HEK293 (cell line): ENCODE measurements around the gene GRIK4.

Experiments used
- CTCF ChIA-PET: fragments of 350-600 bp; formaldehyde crosslinking; extraction: SDS; loops from one replicate; lab custom pipeline; 2021; ENCODE audit warnings: antibody characterized with exemption; lab: Yijun Ruan, JAX
- POLR2A ChIA-PET: fragments of 300-600 bp; formaldehyde crosslinking; extraction: SDS; loops from one replicate; lab custom pipeline; 2020; ENCODE audit warnings: antibody characterized with exemption, inconsistent platforms; lab: Yijun Ruan, JAX
- H3K27ac ChIP-seq: fragments of 200-500 bp; sonication (Bioruptor generic); 2 replicates; pipeline ENCODE4 v1.5.1; 2014; ENCODE audit warnings: low read depth, low read length, control low read depth, inconsistent platforms; ENCODE audit errors: extremely low read depth
- H3K36me3 ChIP-seq, 2 experiments: fragments of 200-500 bp in 1 of 2; sonication (Bioruptor generic) in 1 of 2; 1 replicate in 1 of 2; 2 replicates in 1 of 2; pipeline ENCODE4 v1.5.1; 2014 to 2017; ENCODE audit warnings: inconsistent platforms in 2 of 2, low read length in 2 of 2; ENCODE audit not compliant: control insufficient read depth in 2 of 2, insufficient read depth in 1 of 2
- H3K4me1 ChIP-seq: fragments of 200-500 bp; sonication (Bioruptor generic); 2 replicates; pipeline ENCODE4 v1.5.1; 2014; ENCODE audit warnings: mild to moderate bottlenecking, low read length, inconsistent platforms; ENCODE audit not compliant: control insufficient read depth, insufficient read depth
- H3K4me3 ChIP-seq: 2 replicates; pipeline ENCODE4 v1.5.1; 2011; ENCODE audit warnings: low read depth, mild to moderate bottlenecking, control low read depth, low read length, moderate library complexity
- H3K9me3 ChIP-seq: fragments of 200-500 bp; sonication (Bioruptor generic); 2 replicates; pipeline ENCODE4 v1.5.1; 2014; ENCODE audit warnings: low read depth, low read length, inconsistent platforms; ENCODE audit not compliant: control insufficient read depth, insufficient read depth
- HOXD13 ChIP-seq: sonication (generic); formaldehyde crosslinking; IDR thresholded peaks from 2 replicates; pipeline ENCODE4 v1.8.0; 2022; ENCODE audit warnings: missing genetic modification reagents, borderline replicate concordance
- KLF10 ChIP-seq: fragments of 450-650 bp; IDR thresholded peaks from 2 replicates; pipeline ENCODE4 v1.5.1; 2018; ENCODE audit warnings: missing biosample characterization, mild to moderate bottlenecking, missing genetic modification characterization
- KLF9 ChIP-seq: fragments of 450-650 bp; formaldehyde crosslinking; IDR thresholded peaks from 2 replicates; pipeline ENCODE4 v1.5.1; 2016; ENCODE audit warnings: missing biosample characterization, missing genetic modification characterization, low read depth
- MZF1 ChIP-seq: fragments of 450-650 bp; formaldehyde crosslinking; IDR thresholded peaks from 2 replicates; pipeline ENCODE4 v1.5.1; 2017; ENCODE audit warnings: missing biosample characterization, missing genetic modification characterization, borderline replicate concordance
- SP3 ChIP-seq: fragments of 450-650 bp; formaldehyde crosslinking; IDR thresholded peaks from 2 replicates; pipeline ENCODE4 v1.5.1; 2016; ENCODE audit warnings: missing biosample characterization, missing genetic modification characterization
- TCF7L2 ChIP-seq: IDR thresholded peaks from 2 replicates; pipeline ENCODE4 v1.6.1; 2011; ENCODE audit warnings: low read depth, mild to moderate bottlenecking, inconsistent platforms, low read length, moderate library complexity, borderline replicate concordance
- ZFP3 ChIP-seq: fragments of 450-650 bp; formaldehyde crosslinking; IDR thresholded peaks from 2 replicates; pipeline ENCODE4 v1.5.1; 2016; ENCODE audit warnings: low read depth, missing biosample characterization, missing genetic modification characterization
- ZNF423 ChIP-seq: fragments of 450-650 bp; formaldehyde crosslinking; IDR thresholded peaks from 2 replicates; pipeline ENCODE4 v1.5.1; 2016; ENCODE audit warnings: missing biosample characterization, missing genetic modification characterization
- ZNF610 ChIP-seq: fragments of 450-650 bp; formaldehyde crosslinking; IDR thresholded peaks from 2 replicates; pipeline ENCODE4 v1.5.1; 2016; ENCODE audit warnings: missing biosample characterization, missing genetic modification characterization, borderline replicate concordance
- ZNF621 ChIP-seq: fragments of 450-650 bp; formaldehyde crosslinking; IDR thresholded peaks from 2 replicates; pipeline ENCODE4 v1.5.1; 2017; ENCODE audit warnings: missing biosample characterization, missing genetic modification characterization
- ZNF768 ChIP-seq: fragments of 450-650 bp; formaldehyde crosslinking; IDR thresholded peaks from 2 replicates; pipeline ENCODE4 v1.5.1; 2018; ENCODE audit warnings: missing biosample characterization, mild to moderate bottlenecking, missing genetic modification characterization
- ZNF785 ChIP-seq: fragments of 450-650 bp; formaldehyde crosslinking; IDR thresholded peaks from 2 replicates; pipeline ENCODE4 v1.5.1; 2016; ENCODE audit warnings: missing biosample characterization, missing genetic modification characterization
- TF ChIP-seq, protein P1 (sequence below): fragments of 450-650 bp; formaldehyde crosslinking; conservative IDR thresholded peaks from 2 replicates; pipeline ENCODE4 v1.5.1; 2016; ENCODE audit warnings: low read depth, missing biosample characterization, missing genetic modification characterization
- TF ChIP-seq, protein P2 (sequence below): fragments of 450-650 bp; formaldehyde crosslinking; IDR thresholded peaks from 2 replicates; pipeline ENCODE4 v1.5.1; 2016; ENCODE audit warnings: missing biosample characterization, missing genetic modification characterization
- TF ChIP-seq, protein P3 (sequence below): fragments of 450-650 bp; formaldehyde crosslinking; IDR thresholded peaks from 2 replicates; pipeline ENCODE4 v1.5.1; 2017; ENCODE audit warnings: missing biosample characterization, mild to moderate bottlenecking, missing genetic modification characterization, moderate library complexity
- TF ChIP-seq, protein P4 (sequence below): fragments of 450-650 bp; formaldehyde crosslinking; IDR thresholded peaks from 2 replicates; pipeline ENCODE4 v1.5.1; 2017; ENCODE audit warnings: missing biosample characterization, missing genetic modification characterization
- TF ChIP-seq, protein P5 (sequence below): fragments of 450-650 bp; formaldehyde crosslinking; IDR thresholded peaks from 2 replicates; pipeline ENCODE4 v1.5.1; 2016; ENCODE audit warnings: missing biosample characterization, missing genetic modification characterization
- TF ChIP-seq, protein P6 (sequence below): fragments of 450-650 bp; formaldehyde crosslinking; IDR thresholded peaks from 2 replicates; pipeline ENCODE4 v1.5.1; 2016; ENCODE audit warnings: missing biosample characterization, missing genetic modification characterization

Gene GRIK4

DNA sequence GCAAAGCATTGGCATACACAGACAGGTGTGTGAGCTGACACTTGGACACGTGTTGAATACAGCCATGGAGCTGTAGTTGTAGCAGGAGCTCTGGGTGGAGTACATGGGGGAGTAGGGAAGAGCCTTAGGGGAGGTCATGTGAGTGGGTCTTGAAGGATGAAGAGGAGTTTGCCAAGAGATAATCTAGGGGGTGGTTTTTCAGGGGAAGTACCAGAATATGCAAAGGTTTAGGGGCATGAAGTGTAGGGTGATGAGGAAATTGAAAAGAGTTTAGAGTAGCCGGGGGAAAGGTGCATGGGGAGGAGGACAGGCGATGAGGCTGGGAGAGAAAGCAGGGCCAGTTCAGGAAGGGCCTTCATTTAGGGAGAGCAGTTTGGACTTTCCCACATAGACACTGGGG is 74.5 kb downstream of the GRIK4 start:
- Histone ChIP-seq H3K36me3 (no peaks in the 10 kb centered on the region), H3K9me3 (no peaks in the 10 kb centered on the region), H3K4me1 (no peaks in the 10 kb centered on the region), H3K27ac (no peak overlapping the region), H3K4me3 (no peak overlapping the region)
- TF ChIP-seq, protein P1, sequence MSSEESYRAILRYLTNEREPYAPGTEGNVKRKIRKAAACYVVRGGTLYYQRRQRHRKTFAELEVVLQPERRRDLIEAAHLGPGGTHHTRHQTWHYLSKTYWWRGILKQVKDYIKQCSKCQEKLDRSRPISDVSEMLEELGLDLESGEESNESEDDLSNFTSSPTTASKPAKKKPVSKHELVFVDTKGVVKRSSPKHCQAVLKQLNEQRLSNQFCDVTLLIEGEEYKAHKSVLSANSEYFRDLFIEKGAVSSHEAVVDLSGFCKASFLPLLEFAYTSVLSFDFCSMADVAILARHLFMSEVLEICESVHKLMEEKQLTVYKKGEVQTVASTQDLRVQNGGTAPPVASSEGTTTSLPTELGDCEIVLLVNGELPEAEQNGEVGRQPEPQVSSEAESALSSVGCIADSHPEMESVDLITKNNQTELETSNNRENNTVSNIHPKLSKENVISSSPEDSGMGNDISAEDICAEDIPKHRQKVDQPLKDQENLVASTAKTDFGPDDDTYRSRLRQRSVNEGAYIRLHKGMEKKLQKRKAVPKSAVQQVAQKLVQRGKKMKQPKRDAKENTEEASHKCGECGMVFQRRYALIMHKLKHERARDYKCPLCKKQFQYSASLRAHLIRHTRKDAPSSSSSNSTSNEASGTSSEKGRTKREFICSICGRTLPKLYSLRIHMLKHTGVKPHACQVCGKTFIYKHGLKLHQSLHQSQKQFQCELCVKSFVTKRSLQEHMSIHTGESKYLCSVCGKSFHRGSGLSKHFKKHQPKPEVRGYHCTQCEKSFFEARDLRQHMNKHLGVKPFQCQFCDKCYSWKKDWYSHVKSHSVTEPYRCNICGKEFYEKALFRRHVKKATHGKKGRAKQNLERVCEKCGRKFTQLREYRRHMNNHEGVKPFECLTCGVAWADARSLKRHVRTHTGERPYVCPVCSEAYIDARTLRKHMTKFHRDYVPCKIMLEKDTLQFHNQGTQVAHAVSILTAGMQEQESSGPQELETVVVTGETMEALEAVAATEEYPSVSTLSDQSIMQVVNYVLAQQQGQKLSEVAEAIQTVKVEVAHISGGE (tag by site-specific recombination): no peak
- TF ChIP-seq ZFP3 (tag by site-specific recombination): peak; percentile 79
- ChIA-PET POLR2A (no interaction called here), CTCF (no interaction called here)

DNA sequence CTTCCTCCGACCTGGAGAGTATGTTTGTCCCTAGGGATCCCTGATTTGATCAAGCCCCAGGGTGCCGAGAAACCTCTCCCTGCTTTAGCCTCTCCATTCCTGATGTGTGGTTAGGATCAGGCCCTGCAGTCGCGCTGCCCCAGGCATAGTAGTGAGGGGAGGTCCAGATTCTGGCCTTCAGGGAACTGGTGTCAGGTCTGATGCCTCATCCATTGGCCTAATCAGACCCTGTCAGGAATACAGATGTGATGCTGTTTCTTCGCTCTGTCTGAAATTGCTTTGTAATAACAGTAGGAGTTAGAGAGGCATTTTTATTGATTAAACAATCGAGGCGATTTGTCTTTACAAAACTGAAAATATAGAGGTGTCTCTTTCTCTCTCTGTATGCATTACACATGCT is 75.2 kb downstream of the GRIK4 start:
- TF ChIP-seq, protein P2, sequence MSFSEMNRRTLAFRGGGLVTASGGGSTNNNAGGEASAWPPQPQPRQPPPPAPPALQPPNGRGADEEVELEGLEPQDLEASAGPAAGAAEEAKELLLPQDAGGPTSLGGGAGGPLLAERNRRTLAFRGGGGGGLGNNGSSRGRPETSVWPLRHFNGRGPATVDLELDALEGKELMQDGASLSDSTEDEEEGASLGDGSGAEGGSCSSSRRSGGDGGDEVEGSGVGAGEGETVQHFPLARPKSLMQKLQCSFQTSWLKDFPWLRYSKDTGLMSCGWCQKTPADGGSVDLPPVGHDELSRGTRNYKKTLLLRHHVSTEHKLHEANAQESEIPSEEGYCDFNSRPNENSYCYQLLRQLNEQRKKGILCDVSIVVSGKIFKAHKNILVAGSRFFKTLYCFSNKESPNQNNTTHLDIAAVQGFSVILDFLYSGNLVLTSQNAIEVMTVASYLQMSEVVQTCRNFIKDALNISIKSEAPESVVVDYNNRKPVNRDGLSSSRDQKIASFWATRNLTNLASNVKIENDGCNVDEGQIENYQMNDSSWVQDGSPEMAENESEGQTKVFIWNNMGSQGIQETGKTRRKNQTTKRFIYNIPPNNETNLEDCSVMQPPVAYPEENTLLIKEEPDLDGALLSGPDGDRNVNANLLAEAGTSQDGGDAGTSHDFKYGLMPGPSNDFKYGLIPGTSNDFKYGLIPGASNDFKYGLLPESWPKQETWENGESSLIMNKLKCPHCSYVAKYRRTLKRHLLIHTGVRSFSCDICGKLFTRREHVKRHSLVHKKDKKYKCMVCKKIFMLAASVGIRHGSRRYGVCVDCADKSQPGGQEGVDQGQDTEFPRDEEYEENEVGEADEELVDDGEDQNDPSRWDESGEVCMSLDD (tag by site-specific recombination): no peak
- no peak for TF ChIP-seq KLF9
- TF ChIP-seq ZNF610 (tag by site-specific recombination): no peak
- TF ChIP-seq KLF10: no peak
- no peak for TF ChIP-seq ZNF768 (tag by site-specific recombination)
- TF ChIP-seq TCF7L2: no peak
- no peak for TF ChIP-seq SP3 (tag by site-specific recombination)
- no peak for TF ChIP-seq ZNF423 (tag by site-specific recombination)
- TF ChIP-seq HOXD13 (CRISPR knock-in tag): no peak
- TF ChIP-seq, protein P3, sequence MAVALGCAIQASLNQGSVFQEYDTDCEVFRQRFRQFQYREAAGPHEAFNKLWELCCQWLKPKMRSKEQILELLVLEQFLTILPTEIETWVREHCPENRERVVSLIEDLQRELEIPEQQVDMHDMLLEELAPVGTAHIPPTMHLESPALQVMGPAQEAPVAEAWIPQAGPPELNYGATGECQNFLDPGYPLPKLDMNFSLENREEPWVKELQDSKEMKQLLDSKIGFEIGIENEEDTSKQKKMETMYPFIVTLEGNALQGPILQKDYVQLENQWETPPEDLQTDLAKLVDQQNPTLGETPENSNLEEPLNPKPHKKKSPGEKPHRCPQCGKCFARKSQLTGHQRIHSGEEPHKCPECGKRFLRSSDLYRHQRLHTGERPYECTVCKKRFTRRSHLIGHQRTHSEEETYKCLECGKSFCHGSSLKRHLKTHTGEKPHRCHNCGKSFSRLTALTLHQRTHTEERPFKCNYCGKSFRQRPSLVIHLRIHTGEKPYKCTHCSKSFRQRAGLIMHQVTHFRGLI (tag by site-specific recombination): no peak
- TF ChIP-seq MZF1 (tag by site-specific recombination): no peak
- TF ChIP-seq, protein P4, sequence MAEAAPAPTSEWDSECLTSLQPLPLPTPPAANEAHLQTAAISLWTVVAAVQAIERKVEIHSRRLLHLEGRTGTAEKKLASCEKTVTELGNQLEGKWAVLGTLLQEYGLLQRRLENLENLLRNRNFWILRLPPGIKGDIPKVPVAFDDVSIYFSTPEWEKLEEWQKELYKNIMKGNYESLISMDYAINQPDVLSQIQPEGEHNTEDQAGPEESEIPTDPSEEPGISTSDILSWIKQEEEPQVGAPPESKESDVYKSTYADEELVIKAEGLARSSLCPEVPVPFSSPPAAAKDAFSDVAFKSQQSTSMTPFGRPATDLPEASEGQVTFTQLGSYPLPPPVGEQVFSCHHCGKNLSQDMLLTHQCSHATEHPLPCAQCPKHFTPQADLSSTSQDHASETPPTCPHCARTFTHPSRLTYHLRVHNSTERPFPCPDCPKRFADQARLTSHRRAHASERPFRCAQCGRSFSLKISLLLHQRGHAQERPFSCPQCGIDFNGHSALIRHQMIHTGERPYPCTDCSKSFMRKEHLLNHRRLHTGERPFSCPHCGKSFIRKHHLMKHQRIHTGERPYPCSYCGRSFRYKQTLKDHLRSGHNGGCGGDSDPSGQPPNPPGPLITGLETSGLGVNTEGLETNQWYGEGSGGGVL (tag by site-specific recombination): no peak
- TF ChIP-seq ZNF621 (tag by site-specific recombination): no peak
- TF ChIP-seq ZNF785 (tag by site-specific recombination): no peak
- TF ChIP-seq, protein P5, sequence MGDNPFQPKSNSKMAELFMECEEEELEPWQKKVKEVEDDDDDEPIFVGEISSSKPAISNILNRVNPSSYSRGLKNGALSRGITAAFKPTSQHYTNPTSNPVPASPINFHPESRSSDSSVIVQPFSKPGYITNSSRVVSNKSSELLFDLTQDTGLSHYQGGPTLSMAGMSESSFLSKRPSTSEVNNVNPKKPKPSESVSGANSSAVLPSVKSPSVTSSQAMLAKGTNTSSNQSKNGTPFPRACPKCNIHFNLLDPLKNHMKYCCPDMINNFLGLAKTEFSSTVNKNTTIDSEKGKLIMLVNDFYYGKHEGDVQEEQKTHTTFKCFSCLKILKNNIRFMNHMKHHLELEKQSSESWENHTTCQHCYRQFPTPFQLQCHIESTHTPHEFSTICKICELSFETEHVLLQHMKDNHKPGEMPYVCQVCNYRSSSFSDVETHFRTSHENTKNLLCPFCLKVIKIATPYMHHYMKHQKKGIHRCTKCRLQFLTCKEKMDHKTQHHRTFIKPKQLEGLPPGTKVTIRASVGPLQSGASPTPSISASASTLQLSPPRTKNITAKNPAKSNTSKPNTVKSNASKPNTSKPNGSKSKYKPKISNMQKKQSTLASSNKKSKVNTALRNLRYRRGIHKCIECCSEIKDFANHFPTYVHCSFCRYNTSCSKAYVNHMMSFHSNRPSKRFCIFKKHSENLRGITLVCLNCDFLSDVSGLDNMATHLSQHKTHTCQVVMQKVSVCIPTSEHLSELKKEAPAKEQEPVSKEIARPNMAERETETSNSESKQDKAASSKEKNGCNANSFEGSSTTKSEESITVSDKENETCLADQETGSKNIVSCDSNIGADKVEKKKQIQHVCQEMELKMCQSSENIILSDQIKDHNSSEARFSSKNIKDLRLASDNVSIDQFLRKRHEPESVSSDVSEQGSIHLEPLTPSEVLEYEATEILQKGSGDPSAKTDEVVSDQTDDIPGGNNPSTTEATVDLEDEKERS: no peak
- TF ChIP-seq, protein P6, sequence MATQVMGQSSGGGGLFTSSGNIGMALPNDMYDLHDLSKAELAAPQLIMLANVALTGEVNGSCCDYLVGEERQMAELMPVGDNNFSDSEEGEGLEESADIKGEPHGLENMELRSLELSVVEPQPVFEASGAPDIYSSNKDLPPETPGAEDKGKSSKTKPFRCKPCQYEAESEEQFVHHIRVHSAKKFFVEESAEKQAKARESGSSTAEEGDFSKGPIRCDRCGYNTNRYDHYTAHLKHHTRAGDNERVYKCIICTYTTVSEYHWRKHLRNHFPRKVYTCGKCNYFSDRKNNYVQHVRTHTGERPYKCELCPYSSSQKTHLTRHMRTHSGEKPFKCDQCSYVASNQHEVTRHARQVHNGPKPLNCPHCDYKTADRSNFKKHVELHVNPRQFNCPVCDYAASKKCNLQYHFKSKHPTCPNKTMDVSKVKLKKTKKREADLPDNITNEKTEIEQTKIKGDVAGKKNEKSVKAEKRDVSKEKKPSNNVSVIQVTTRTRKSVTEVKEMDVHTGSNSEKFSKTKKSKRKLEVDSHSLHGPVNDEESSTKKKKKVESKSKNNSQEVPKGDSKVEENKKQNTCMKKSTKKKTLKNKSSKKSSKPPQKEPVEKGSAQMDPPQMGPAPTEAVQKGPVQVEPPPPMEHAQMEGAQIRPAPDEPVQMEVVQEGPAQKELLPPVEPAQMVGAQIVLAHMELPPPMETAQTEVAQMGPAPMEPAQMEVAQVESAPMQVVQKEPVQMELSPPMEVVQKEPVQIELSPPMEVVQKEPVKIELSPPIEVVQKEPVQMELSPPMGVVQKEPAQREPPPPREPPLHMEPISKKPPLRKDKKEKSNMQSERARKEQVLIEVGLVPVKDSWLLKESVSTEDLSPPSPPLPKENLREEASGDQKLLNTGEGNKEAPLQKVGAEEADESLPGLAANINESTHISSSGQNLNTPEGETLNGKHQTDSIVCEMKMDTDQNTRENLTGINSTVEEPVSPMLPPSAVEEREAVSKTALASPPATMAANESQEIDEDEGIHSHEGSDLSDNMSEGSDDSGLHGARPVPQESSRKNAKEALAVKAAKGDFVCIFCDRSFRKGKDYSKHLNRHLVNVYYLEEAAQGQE (tag by site-specific recombination): no peak
- Histone ChIP-seq H3K4me3 (no peak overlapping the region), H3K27ac (no peak overlapping the region), H3K4me1 (no peaks in the 10 kb centered on the region), H3K36me3 (no peaks in the 10 kb centered on the region), H3K9me3 (no peaks in the 10 kb centered on the region)
- CTCF ChIA-PET: no interaction called here
- POLR2A ChIA-PET: no interaction called here
